Measurements from ENCODE around the gene CLTB.

CLTB gene

GRCh38 chr5:176425791-176426190, 9.5 kb upstream of the CLTB start:
- Histone ChIP-seq H3K9me3 (ENCODE audit: control insufficient read depth, insufficient read depth, low read depth, low read length) (peaks cover 33% of the 10 kb centered on the region), H3K27me3 (ENCODE audit: control insufficient read depth, insufficient read depth, low read length) (no peaks in the 10 kb centered on the region), H3K4me1 (ENCODE audit: control insufficient read depth, insufficient read depth, low read length) (no peaks in the 10 kb centered on the region), H3K9ac (ENCODE audit: low read length) (no peak overlapping the region), H3K4me3 (ENCODE audit: low read depth, low read length) (no peak overlapping the region), H3K27ac (ENCODE audit: low read depth, low read length) (no peak overlapping the region), H3K36me3 (ENCODE audit: control insufficient read depth, insufficient read depth, low read length) (no peaks in the 10 kb centered on the region)

GRCh38 chr5:176425138-176425537, 8.8 kb upstream of the CLTB start:
- peaks cover 40% of the 10 kb centered on the region for H3K9me3 ChIP-seq (ENCODE audit: control insufficient read depth, insufficient read depth, low read depth, low read length)
- no peak overlapping the region for H3K4me3 ChIP-seq (ENCODE audit: low read depth, low read length)
- no peaks in the 10 kb centered on the region for H3K27me3 ChIP-seq (ENCODE audit: control insufficient read depth, insufficient read depth, low read length)
- H3K9ac ChIP-seq (ENCODE audit: low read length): no peak overlapping the region
- no peak overlapping the region for H3K27ac ChIP-seq (ENCODE audit: low read depth, low read length)
- no peaks in the 10 kb centered on the region for H3K4me1 ChIP-seq (ENCODE audit: control insufficient read depth, insufficient read depth, low read length)
- H3K36me3 ChIP-seq (ENCODE audit: control insufficient read depth, insufficient read depth, low read length): no peaks in the 10 kb centered on the region

- Histone ChIP-seq H3K4me1 (ENCODE audit: control insufficient read depth, insufficient read depth, low read length) (no peaks in the 10 kb centered on the region), H3K9ac (ENCODE audit: low read length) (no peak overlapping the region), H3K9me3 (ENCODE audit: control insufficient read depth, insufficient read depth, low read depth, low read length) (peaks cover 45% of the 10 kb centered on the region), H3K27ac (ENCODE audit: low read depth, low read length) (no peak overlapping the region), H3K36me3 (ENCODE audit: control insufficient read depth, insufficient read depth, low read length) (no peaks in the 10 kb centered on the region), H3K4me3 (ENCODE audit: low read depth, low read length) (no peak overlapping the region), H3K27me3 (ENCODE audit: control insufficient read depth, insufficient read depth, low read length) (no peaks in the 10 kb centered on the region)
These were observed 7.8 kb upstream of the CLTB start for GRCh38 chr5:176424181-176424580.

GRCh38 chr5:176420972-176421544, 4.7 kb upstream of the CLTB start:
- Histone ChIP-seq H3K4me1 (ENCODE audit: control insufficient read depth, insufficient read depth, low read length) (no peaks in the 10 kb centered on the region), H3K4me3 (ENCODE audit: low read depth, low read length) (no peak overlapping the region), H3K36me3 (ENCODE audit: control insufficient read depth, insufficient read depth, low read length) (no peaks in the 10 kb centered on the region), H3K9ac (ENCODE audit: low read length) (no peak overlapping the region), H3K9me3 (ENCODE audit: control insufficient read depth, insufficient read depth, low read depth, low read length) (peaks cover 44% of the 10 kb centered on the region), H3K27ac (ENCODE audit: low read depth, low read length) (no peak overlapping the region), H3K27me3 (ENCODE audit: control insufficient read depth, insufficient read depth, low read length) (peaks cover 6% of the 10 kb centered on the region; the same call in 1 of the 2 replicates)

- Histone ChIP-seq H3K27me3 (ENCODE audit: control insufficient read depth, insufficient read depth, low read length) (peaks cover 6% of the 10 kb centered on the region; the same call in 1 of the 2 replicates), H3K4me3 (ENCODE audit: low read depth, low read length) (no peak overlapping the region), H3K27ac (ENCODE audit: low read depth, low read length) (no peak overlapping the region), H3K9ac (ENCODE audit: low read length) (no peak overlapping the region), H3K36me3 (ENCODE audit: control insufficient read depth, insufficient read depth, low read length) (no peaks in the 10 kb centered on the region), H3K4me1 (ENCODE audit: control insufficient read depth, insufficient read depth, low read length) (no peaks in the 10 kb centered on the region), H3K9me3 (ENCODE audit: control insufficient read depth, insufficient read depth, low read depth, low read length) (peaks cover 35% of the 10 kb centered on the region)
These were observed 3.7 kb upstream of the CLTB start for GRCh38 chr5:176420086-176420485.

- no peak overlapping the region for H3K9ac ChIP-seq (ENCODE audit: low read length)
- peaks cover 6% of the 10 kb centered on the region; the same call in 1 of the 2 replicates for H3K27me3 ChIP-seq (ENCODE audit: control insufficient read depth, insufficient read depth, low read length)
- H3K4me3 ChIP-seq (ENCODE audit: low read depth, low read length): no peak overlapping the region
- H3K9me3 ChIP-seq (ENCODE audit: control insufficient read depth, insufficient read depth, low read depth, low read length): peaks cover 30% of the 10 kb centered on the region
- H3K27ac ChIP-seq (ENCODE audit: low read depth, low read length): no peak overlapping the region
- no peaks in the 10 kb centered on the region for H3K36me3 ChIP-seq (ENCODE audit: control insufficient read depth, insufficient read depth, low read length)
- H3K4me1 ChIP-seq (ENCODE audit: control insufficient read depth, insufficient read depth, low read length): no peaks in the 10 kb centered on the region
These were observed 1.9 kb upstream of the CLTB start for GRCh38 chr5:176418251-176418650.

GRCh38 chr5:176416965-176417364, 626 bp upstream of the CLTB start:
- no peaks in the 10 kb centered on the region for H3K36me3 ChIP-seq (ENCODE audit: control insufficient read depth, insufficient read depth, low read length)
- H3K9ac ChIP-seq (ENCODE audit: low read length): no peak overlapping the region
- H3K4me1 ChIP-seq (ENCODE audit: control insufficient read depth, insufficient read depth, low read length): no peaks in the 10 kb centered on the region
- peak overlapping the region; percentile 68; the same call in 1 of the 2 replicates for H3K4me3 ChIP-seq (ENCODE audit: low read depth, low read length)
- peaks cover 6% of the 10 kb centered on the region; the same call in 1 of the 2 replicates for H3K27me3 ChIP-seq (ENCODE audit: control insufficient read depth, insufficient read depth, low read length)
- peaks cover 20% of the 10 kb centered on the region for H3K9me3 ChIP-seq (ENCODE audit: control insufficient read depth, insufficient read depth, low read depth, low read length)
- no peak overlapping the region for H3K27ac ChIP-seq (ENCODE audit: low read depth, low read length)

- Histone ChIP-seq H3K9me3 (ENCODE audit: control insufficient read depth, insufficient read depth, low read depth, low read length) (peaks cover 7% of the 10 kb centered on the region), H3K27ac (ENCODE audit: low read depth, low read length) (peak overlapping the region; percentile 56; the same call in 1 of the 2 replicates), H3K4me1 (ENCODE audit: control insufficient read depth, insufficient read depth, low read length) (no peaks in the 10 kb centered on the region), H3K9ac (ENCODE audit: low read length) (peak overlapping the region; percentile 79), H3K27me3 (ENCODE audit: control insufficient read depth, insufficient read depth, low read length) (peaks cover 6% of the 10 kb centered on the region; the same call in 1 of the 2 replicates), H3K36me3 (ENCODE audit: control insufficient read depth, insufficient read depth, low read length) (no peaks in the 10 kb centered on the region), H3K4me3 (ENCODE audit: low read depth, low read length) (peak overlapping the region; percentile 68)
These were observed 943 bp downstream of the CLTB start for GRCh38 chr5:176415240-176415951.

GRCh38 chr5:176414704-176415103, 1.6 kb downstream of the CLTB start:
- no peak overlapping the region for H3K9ac ChIP-seq (ENCODE audit: low read length)
- H3K4me3 ChIP-seq (ENCODE audit: low read depth, low read length): no peak overlapping the region
- no peaks in the 10 kb centered on the region for H3K36me3 ChIP-seq (ENCODE audit: control insufficient read depth, insufficient read depth, low read length)
- H3K4me1 ChIP-seq (ENCODE audit: control insufficient read depth, insufficient read depth, low read length): no peaks in the 10 kb centered on the region
- H3K9me3 ChIP-seq (ENCODE audit: control insufficient read depth, insufficient read depth, low read depth, low read length): peaks cover 2% of the 10 kb centered on the region; the same call in 1 of the 2 replicates
- peaks cover 6% of the 10 kb centered on the region; the same call in 1 of the 2 replicates for H3K27me3 ChIP-seq (ENCODE audit: control insufficient read depth, insufficient read depth, low read length)
- H3K27ac ChIP-seq (ENCODE audit: low read depth, low read length): no peak overlapping the region

GRCh38 chr5:176413709-176414191, 2.6 kb downstream of the CLTB start:
- H3K9me3 ChIP-seq (ENCODE audit: control insufficient read depth, insufficient read depth, low read depth, low read length): no peaks in the 10 kb centered on the region
- H3K27me3 ChIP-seq (ENCODE audit: control insufficient read depth, insufficient read depth, low read length): peaks cover 6% of the 10 kb centered on the region; the same call in 1 of the 2 replicates
- H3K4me1 ChIP-seq (ENCODE audit: control insufficient read depth, insufficient read depth, low read length): no peaks in the 10 kb centered on the region
- no peak overlapping the region for H3K27ac ChIP-seq (ENCODE audit: low read depth, low read length)
- H3K4me3 ChIP-seq (ENCODE audit: low read depth, low read length): no peak overlapping the region
- no peak overlapping the region for H3K9ac ChIP-seq (ENCODE audit: low read length)
- H3K36me3 ChIP-seq (ENCODE audit: control insufficient read depth, insufficient read depth, low read length): no peaks in the 10 kb centered on the region

- no peaks in the 10 kb centered on the region for H3K36me3 ChIP-seq (ENCODE audit: control insufficient read depth, insufficient read depth, low read length)
- no peak overlapping the region for H3K27ac ChIP-seq (ENCODE audit: low read depth, low read length)
- H3K27me3 ChIP-seq (ENCODE audit: control insufficient read depth, insufficient read depth, low read length): peaks cover 6% of the 10 kb centered on the region; the same call in 1 of the 2 replicates
- no peaks in the 10 kb centered on the region for H3K9me3 ChIP-seq (ENCODE audit: control insufficient read depth, insufficient read depth, low read depth, low read length)
- no peaks in the 10 kb centered on the region for H3K4me1 ChIP-seq (ENCODE audit: control insufficient read depth, insufficient read depth, low read length)
- H3K9ac ChIP-seq (ENCODE audit: low read length): no peak overlapping the region
- H3K4me3 ChIP-seq (ENCODE audit: low read depth, low read length): no peak overlapping the region
These were observed 3.1 kb downstream of the CLTB start for GRCh38 chr5:176413255-176413565.

Data from HUES6 (cell line).